ENCODE measurements around the gene TMCO4. TPM values are rescaled to one million over a fixed set of nuclear protein-coding genes. Genes with fewer than 3 reads are reported as not detected.

TMCO4 gene
- total and polyA plus RNA-seq, 2 donors (not counting 1 experiment from before 2014, with no cell fraction given), result 21.7 to 31.3 TPM

DNA sequence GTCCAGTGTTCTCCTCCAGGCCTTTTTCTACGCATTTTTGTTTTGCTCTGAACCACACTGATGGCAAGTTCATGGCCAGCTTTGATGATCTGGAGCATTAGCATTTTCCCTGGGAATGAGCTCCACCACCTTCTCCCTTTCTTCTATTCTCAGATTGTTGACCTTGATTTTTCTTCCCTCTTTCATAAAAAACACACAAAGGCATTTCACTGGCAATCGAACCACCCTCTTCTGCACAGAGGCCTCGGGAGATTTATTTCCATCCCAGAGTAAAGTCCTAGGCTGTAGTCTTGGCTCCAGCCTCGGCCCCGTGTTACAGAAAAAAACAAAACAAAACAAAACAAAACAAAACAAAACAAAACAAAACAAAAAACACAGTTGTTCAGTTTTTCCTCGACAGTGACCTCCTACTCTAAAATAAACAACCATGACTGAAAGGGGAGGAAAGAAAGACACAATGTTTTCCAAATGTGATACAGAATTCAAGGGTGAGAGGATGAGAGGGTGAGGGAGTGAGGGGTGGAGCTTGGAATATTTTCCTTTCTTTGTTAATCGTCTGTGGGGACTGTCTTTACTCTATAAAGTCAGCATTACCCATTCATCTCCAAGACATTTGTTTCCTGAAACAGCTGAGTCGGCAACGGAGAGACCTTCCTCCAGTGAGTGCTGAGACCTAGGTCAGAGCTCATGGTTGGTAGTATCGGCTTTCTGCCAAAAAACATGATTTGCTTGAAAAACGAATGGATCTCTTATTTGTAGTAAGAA, 45.2 kb upstream of the TMCO4 start:
- DNase-seq (no peak), ATAC-seq (ENCODE audit: low read depth) (no peak)
- H3K4me2 ChIP-seq (replicated peaks; ENCODE audit: low read depth, low read length, poor library complexity, severe bottlenecking), result no peak overlapping the region
- H3K27me3 ChIP-seq (replicated peaks in 1 of 4; ENCODE audit: control extremely low read depth in 1 of 4, control insufficient read depth in 3 of 4, insufficient read depth in 4 of 4, low read length in 3 of 4), result peaks cover 0 to 10% (median under 1%) of the 10 kb centered on the region in 4 experiments
- H3K4me3 ChIP-seq (ENCODE audit: control extremely low read depth in 1 of 5, extremely low read depth in 1 of 5, insufficient read depth in 1 of 5, low read depth in 2 of 5, low read length in 4 of 5), result no peak overlapping the region
- H3K9me3 ChIP-seq (ENCODE audit: control extremely low read depth in 1 of 3, control insufficient read depth in 2 of 3, insufficient read depth in 1 of 3, low read length in 2 of 3), result no peaks in the 10 kb centered on the region
- no peak overlapping the region for H2AFZ ChIP-seq (ENCODE audit: insufficient read depth, low read depth, low read length, poor library complexity, severe bottlenecking)
- H3K27ac Mint-ChIP-seq, result no peak overlapping the region
- no peak overlapping the region for H3K4me3 Mint-ChIP-seq
- H3K27me3 Mint-ChIP-seq, result peaks cover 40% of the 10 kb centered on the region
- ChIA-PET POLR2A (no interaction called here), CTCF (interaction anchor here (0.9 kb wide), 1 partner anchor 349 kb away, joined by 3 read pairs; no protein-coding TSS in a partner anchor)
- H3K27ac ChIP-seq (ENCODE audit: low read length in 2 of 2), result no peak overlapping the region
- intact Hi-C loops (cut with micrococcal nuclease), result no loop called here
- H3K4me1 Mint-ChIP-seq, result no peaks in the 10 kb centered on the region
- no peaks in the 10 kb centered on the region for H3K36me3 ChIP-seq (replicated peaks in 1 of 2; ENCODE audit: control extremely low read depth in 1 of 2, control insufficient read depth in 1 of 2, extremely low read depth in 1 of 2, insufficient read depth in 2 of 2, low read length in 1 of 2)
- no peaks in the 10 kb centered on the region for H3K9me3 Mint-ChIP-seq (ENCODE audit: insufficient read depth)
- WGBS (ENCODE audit: insufficient coverage), result 41% methylated on average over 6 of the region's 11 CpGs
- H3K9ac ChIP-seq (ENCODE audit: low read length), result no peak overlapping the region
- no peaks in the 10 kb centered on the region for H4K20me1 ChIP-seq (ENCODE audit: control insufficient read depth, insufficient read depth, low read length, poor library complexity, severe bottlenecking)
- TF ChIP-seq, protein P1, sequence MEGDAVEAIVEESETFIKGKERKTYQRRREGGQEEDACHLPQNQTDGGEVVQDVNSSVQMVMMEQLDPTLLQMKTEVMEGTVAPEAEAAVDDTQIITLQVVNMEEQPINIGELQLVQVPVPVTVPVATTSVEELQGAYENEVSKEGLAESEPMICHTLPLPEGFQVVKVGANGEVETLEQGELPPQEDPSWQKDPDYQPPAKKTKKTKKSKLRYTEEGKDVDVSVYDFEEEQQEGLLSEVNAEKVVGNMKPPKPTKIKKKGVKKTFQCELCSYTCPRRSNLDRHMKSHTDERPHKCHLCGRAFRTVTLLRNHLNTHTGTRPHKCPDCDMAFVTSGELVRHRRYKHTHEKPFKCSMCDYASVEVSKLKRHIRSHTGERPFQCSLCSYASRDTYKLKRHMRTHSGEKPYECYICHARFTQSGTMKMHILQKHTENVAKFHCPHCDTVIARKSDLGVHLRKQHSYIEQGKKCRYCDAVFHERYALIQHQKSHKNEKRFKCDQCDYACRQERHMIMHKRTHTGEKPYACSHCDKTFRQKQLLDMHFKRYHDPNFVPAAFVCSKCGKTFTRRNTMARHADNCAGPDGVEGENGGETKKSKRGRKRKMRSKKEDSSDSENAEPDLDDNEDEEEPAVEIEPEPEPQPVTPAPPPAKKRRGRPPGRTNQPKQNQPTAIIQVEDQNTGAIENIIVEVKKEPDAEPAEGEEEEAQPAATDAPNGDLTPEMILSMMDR (IDR thresholded peaks at IDR 0.05), result no peak
- no peak for TF ChIP-seq EZH2 (IDR thresholded peaks at IDR 0.05; ENCODE audit: borderline replicate concordance, insufficient read depth, low read depth, low read length, poor library complexity, severe bottlenecking)
- H3K79me2 ChIP-seq (ENCODE audit: control insufficient read depth, insufficient read depth, low read length), result no peaks in the 10 kb centered on the region
- H3K4me1 ChIP-seq (ENCODE audit: control insufficient read depth in 2 of 2, insufficient read depth in 2 of 2, low read length in 2 of 2), result no peaks in the 10 kb centered on the region

DNA sequence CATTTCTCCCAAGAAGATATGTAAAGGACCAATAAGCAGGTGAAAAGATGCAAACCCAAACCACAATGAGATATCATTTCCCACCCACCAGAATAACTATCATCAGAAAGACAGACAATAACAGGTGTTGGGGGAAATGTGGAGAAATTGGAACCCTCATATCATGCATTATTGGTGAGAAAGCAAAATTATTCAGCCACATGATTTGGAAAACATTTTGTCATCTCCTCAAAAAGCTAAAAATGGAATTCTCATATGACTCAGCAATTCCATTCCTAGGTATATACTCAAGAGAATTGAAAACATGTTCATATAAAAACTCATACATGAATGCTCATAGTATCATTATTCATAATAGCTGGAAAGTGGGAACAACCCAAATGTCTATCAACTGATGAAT, 40.5 kb upstream of the TMCO4 start:
- Histone ChIP-seq H3K27me3 (replicated peaks in 1 of 4; ENCODE audit: control extremely low read depth in 1 of 4, control insufficient read depth in 3 of 4, insufficient read depth in 4 of 4, low read length in 3 of 4) (no peaks in the 10 kb centered on the region), H2AFZ (ENCODE audit: insufficient read depth, low read depth, low read length, poor library complexity, severe bottlenecking) (no peak overlapping the region), H4K20me1 (ENCODE audit: control insufficient read depth, insufficient read depth, low read length, poor library complexity, severe bottlenecking) (no peaks in the 10 kb centered on the region), H3K4me3 (ENCODE audit: control extremely low read depth in 1 of 5, extremely low read depth in 1 of 5, insufficient read depth in 1 of 5, low read depth in 2 of 5, low read length in 4 of 5) (no peak overlapping the region), H3K9me3 (ENCODE audit: control extremely low read depth in 1 of 3, control insufficient read depth in 2 of 3, insufficient read depth in 1 of 3, low read length in 2 of 3) (no peaks in the 10 kb centered on the region), H3K79me2 (ENCODE audit: control insufficient read depth, insufficient read depth, low read length) (no peaks in the 10 kb centered on the region), H3K4me1 (ENCODE audit: control insufficient read depth in 2 of 2, insufficient read depth in 2 of 2, low read length in 2 of 2) (no peaks in the 10 kb centered on the region), H3K4me2 (replicated peaks; ENCODE audit: low read depth, low read length, poor library complexity, severe bottlenecking) (no peak overlapping the region), H3K36me3 (replicated peaks in 1 of 2; ENCODE audit: control extremely low read depth in 1 of 2, control insufficient read depth in 1 of 2, extremely low read depth in 1 of 2, insufficient read depth in 2 of 2, low read length in 1 of 2) (no peaks in the 10 kb centered on the region), H3K9ac (ENCODE audit: low read length) (no peak overlapping the region), H3K27ac (ENCODE audit: low read length in 2 of 2) (no peak overlapping the region)
- DNase-seq, result no peak
- POLR2A ChIA-PET, result no interaction called here
- CTCF ChIA-PET, result no interaction called here
- peaks cover 2% of the 10 kb centered on the region for H3K4me1 Mint-ChIP-seq
- no peaks in the 10 kb centered on the region for H3K9me3 Mint-ChIP-seq (ENCODE audit: insufficient read depth)
- no peak for TF ChIP-seq EZH2 (IDR thresholded peaks at IDR 0.05; ENCODE audit: borderline replicate concordance, insufficient read depth, low read depth, low read length, poor library complexity, severe bottlenecking)
- TF ChIP-seq, protein P1 (IDR thresholded peaks at IDR 0.05), result no peak
- ATAC-seq (ENCODE audit: low read depth), result no peak
- peaks cover 31% of the 10 kb centered on the region for H3K27me3 Mint-ChIP-seq
- no peak overlapping the region for H3K4me3 Mint-ChIP-seq
- intact Hi-C loops (cut with micrococcal nuclease), result no loop called here
- no peak overlapping the region for H3K27ac Mint-ChIP-seq

Data from B cell (primary cell).